Fibroblast of skin of left quadriceps (primary cell): ENCODE data around the gene TUBB1.
"Not testable (repeated sequence)": the region's sequence is repeated elsewhere in the genome, so short reads cannot be mapped to it uniquely, and the experiment has no call there.

Experiments used
- DNase-seq, 2 experiments: peaks; one replicate each; pipeline ENCODE4 v3.0.0-alpha.2; 2013; ENCODE audit warnings: low read depth in 2 of 2

TUBB1 gene

DNA sequence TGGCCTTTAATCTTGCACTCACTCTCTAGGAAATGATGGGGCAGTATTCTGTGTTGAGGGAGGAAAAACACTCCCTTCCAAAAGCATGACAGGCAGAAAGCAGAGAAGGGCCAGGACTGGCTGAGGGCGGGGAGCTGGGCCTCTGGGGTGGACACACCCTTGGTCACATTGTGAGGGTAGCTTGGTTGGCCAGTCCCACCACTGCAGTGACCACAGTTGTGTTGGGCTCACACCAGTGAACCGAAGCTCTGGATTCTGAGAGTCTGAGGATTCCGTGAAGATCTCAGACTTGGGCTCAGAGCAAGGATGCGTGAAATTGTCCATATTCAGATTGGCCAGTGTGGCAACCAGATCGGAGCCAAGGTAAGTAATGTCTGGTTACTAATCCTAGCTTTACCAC, at the start of gene TUBB1:
TSS of gene TUBB1 (plus strand) at position 213 of the 400 bp plus-strand sequence. CDS start at position 307, 94 bp downstream.
- DNase-seq, result no peak

DNA sequence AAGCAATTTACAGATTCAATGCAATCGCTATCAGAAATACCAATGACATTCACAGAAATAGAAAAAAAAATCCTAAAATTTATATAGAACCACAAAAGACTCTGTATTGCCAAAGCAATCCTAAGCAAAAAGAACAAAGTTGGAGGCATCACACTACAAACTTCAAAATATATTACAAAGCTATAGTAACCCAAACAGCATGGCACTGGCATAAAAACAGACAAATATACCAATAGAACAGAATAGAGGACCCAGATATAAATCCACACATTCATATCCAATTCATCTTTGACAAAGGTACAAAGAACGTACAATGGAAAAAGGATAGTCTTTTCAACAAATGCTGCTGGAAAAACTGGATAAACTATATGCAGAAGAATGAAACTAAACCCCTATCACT, 49.8 kb upstream of the TUBB1 start:
- DNase-seq, result no peak

DNA sequence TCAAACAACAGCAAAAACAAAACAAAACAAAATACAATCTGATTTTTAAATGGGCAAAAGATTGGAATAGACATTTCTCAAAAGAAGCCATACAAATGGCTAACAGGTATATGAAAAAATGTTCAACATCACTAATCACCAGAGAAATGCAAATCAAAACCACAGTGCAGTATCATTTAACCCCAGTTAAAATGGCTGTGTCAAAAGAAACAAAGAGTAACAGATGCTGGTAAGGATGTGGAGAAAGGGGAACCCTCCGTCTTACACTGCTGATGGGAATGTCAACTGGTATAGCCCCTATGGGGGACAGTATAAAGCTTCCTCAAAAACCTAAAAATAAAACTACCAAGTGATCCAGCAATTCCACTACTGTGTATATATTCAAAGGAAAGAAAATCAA, 49.1 kb upstream of the TUBB1 start:
- no peak for DNase-seq

DNA sequence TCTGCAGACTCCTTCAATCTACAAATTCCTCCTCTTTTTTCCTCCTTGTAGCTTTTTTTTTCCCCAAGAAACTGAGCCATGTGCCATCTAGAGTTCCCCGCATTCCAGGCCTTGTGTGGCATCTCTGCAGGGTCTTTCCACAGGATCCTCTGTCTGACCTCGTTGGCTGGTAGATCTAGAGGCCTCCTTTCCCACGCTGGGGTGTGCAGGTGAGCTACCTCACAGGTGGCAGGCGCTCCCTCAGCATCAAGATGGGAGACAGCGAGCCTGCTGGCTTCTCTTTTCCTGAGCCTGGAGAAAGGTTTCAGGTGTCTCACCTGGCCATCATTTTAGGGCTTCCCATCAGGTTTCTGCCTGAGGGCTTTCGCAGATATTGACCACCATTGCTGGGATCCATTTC, 47.8 kb upstream of the TUBB1 start:
- DNase-seq, result no peak

DNA sequence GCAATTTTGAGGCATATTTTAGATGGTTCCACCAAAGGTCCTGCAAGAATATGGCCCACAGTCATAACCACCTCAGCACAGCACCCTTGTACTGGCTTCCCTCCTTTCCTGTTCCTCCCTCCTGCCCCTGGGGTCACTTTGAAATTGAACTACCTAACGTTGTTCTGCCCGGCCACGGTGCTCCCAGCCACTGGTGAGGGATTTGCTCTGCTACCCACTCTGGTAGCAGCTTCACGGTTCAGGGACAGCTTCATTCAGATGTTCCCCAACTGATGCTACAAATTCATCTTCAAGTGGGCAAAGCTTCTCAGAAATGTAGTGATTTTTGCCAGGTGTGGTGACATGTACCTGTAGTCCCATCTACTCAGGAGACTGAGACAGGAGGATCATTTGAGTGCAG, 46.0 kb upstream of the TUBB1 start:
- DNase-seq, result no peak

DNA sequence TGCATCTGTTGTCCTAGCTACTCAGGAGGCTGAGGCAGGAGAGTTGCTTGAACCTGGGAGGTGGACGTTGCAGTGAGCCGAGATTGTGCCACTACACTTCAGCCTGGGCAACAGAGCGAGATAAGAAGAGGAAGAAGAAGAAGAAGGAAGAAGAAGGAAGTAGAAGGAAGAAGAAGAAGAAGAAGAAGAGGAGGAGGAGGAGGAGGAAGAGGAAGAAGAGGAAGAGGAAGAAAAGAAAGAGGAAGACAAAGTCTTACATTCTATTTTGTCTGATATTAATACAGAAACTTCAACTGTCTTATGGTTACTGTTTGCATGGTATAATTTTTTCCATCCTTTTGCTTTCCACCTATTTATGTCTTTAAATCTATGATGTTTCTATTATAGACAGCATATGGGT, 45.4 kb upstream of the TUBB1 start:
- no peak for DNase-seq

DNA sequence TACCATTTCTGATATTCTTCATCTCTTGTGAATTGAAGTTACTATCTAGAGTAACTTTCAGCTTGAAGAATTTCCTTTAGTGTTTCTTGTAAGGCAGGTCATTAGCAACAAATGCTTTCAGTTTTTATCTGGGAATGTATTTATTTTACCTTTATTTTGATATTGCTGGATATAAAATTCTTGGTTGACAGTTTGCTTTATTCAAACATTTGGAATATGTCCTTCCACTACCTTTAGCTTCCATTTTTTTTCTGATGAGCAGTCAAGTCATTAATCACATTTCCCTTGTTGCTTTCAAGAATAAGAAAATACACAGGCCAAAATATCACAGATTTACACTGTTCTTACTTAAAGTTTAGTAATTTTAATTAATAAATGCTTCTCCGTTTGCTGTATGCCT, 43.9 kb upstream of the TUBB1 start:
- DNase-seq, result no peak

DNA sequence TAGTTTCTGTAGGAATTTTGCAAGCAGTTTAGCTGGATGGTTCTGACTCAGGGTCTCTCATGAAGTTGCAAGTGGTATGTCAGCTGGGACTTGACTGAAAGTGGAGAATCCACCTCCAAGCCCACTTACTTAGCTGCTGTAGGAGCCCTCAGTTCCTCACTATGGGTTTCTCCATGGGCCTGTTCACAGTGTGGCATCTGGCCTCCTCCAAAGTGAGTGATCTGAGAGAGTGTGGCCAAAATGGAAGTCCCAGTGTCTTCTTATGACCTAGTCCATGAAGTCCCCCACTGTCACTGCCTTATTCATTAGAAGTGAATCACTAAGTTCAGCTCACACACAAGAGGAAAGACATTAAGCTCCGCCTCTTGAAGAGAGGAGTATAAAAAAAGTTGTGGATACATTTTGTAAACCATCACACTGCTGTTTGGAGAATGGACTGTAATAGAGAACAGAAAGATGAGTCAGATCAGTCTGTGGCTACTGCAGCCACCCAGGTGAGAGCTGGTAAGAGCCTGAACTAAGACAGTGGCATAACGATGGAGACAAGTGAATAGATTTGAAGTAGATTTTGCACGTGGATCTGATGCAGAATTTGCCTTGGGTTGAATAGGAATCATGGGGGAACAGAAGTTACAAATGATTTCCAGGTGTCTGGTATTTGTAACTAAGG, 43.0 kb upstream of the TUBB1 start:
- DNase-seq, result no peak

DNA sequence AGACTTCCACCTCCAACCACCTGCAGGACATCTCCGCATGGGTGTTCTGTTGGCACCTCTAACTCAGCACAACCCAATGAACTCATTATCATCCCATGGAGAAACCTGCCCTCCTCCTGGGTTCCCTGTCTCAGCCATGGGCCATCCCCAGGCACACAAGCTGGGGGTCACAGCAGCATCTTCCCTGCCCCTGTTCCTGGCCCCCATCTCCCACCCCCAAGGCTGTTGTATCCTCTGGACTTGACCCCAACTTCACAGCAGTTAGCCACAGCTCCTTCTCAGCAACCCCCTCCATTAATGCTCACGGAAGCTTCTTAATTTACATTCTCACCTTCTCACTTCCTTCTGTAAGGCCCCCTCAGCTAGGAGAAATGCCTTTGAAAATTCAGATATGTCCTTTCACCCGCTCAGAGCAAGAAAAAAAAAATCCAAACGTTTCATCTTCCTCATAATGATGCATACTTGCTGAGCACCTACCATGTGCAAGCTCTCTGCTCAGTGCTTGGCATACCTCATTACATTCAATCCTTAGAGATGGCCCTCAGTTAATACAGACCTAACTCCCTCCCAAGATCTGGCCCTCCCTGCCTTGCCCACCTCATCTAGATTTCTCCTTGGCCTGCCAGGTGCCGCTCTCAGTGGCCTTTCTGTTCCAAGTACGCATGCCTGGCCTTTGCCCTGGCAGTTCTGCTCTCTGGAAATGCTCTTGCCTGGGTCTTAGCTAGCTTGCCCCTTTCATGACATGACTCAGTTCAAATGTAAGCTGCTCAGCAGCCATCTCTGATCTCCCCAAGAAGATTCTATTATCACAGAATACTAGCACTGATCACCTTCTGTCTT, 40.7 kb upstream of the TUBB1 start:
- no peak for DNase-seq

DNA sequence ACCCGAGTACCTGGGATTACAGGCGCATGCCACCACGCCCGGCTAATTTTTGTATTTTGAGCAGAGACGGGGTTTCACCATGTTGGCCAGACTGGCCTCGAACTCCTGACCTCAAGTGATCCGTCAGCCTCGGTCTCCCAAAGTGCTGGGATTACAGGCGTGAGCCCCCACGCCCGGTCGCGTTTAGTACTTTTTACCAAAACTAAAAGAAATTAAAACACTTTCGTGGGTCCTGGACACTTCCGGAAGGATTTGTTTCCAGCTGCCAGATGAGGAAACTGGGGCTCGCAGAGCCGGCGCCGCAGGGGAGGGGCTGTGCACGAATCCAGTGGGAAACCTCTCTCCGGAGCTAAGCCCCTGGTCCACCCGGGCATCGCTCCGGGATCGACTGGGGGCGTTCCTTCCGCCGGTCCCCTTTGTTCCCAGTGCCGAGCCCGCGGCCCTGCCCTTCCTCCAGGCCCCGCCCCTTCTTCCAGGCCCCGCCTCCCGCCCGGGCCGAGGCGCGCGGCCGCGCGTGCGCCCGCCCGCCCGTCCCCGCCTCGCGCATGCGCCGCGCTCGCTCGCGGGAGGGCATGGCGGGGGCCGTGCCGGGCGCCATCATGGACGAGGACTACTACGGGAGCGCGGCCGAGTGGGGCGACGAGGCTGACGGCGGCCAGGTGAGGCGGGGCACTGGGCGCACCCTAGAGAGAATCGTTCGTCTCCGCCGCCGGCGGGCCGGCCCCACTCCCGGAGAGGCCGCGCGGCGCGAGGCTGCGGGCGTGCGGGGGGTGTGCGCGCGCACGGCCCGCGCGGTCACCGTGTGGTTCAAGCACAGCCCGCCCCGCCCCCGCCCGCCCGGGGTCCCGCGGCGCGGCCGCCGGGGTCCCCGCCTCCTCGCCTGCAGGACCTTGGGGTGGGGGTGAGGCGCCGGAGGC, 38.3 kb upstream of the TUBB1 start, which contains the start of gene NELFCD:
TSS of gene NELFCD (plus strand) at position 546 of the 917 bp plus-strand sequence. CDS start at position 600, 54 bp downstream.
- DNase-seq, result peak; percentile 62 to 67

DNA sequence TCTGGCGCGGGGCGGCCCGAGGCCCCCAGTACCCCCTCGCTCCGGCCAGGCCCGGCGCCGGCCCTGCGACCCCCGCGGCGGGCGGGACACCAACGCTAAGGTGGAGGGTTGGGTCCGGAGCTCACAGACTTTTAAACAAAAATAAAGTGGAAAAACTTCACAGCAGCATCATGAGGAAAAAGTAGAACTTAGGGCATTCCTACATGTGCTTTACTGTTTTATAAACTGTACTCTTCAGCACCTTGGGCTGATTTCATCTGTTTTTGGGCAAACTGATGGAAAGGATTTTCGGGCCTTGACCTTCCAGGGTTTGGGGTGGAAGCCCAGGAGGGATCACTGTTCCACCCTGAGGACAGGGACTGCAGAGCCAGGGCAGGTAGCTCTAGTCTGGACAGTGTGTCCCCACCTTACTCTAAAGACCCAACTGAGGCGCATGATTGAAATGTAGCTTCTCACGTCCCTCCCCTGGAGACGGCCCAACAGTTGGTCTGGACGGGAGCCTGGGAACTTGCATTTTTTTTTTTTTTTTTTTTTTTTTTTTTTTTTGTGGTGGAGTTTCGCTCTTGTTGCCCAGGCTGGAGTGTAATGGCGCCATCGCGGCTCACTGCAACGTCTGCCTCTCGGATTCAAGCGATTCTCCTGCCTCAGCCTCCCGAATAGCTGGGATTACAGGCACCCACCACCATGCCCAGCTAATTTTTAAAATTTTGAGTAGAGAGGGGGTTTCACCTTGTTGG, 37.4 kb upstream of the TUBB1 start:
- peak in 1 of 2 experiments; percentile 2 for DNase-seq

DNA sequence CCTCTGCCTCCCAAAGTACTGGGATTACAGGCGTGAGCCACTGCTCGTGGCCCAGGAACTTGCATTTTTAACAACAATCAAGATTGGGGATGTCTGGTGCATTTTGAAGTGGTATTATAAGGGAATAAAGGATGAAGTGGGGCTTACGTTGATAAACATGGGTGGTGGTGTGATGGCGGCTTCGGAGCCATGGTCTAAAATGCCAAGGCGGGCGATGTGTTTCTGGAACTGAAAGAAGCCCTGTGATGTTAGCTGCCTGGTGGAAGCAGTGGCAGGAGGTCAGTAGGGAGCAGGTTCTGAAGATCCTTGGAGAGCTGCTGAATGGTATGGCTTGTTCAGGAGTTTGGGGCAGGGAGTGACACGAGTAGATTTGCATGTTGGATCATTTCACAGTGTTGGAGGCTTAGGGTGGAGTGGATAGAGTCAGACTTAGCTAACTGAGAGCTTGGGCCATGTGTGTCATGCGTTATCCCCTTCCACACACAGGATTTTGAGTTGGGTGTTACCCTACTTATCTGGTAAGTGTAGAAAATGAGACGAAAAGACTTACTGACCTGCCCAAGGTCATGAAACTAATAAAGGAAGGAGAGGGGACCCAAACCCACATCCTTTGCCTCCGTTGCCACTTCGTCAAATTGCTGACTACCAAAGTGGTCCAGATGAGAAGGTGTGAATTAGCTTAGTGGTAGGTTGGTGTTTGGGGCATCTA, 36.7 kb upstream of the TUBB1 start:
- no peak for DNase-seq

DNA sequence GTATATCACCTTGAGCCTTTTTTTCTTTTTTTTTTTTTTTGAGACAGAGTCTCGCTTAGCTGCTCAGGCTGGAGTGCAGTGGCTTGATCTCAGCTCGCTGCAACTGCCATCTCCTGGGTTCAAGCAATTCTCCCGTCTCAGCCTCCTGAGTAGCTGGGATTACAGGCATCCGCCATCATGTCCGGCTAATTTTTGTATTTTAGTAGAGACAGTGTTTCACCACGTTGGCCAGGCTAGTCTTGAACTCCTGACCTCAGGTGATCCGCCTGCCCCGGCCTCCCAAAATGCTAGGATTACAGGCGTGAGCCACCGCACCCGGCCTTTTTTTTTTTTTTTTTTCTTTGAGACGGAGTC, 36.1 kb upstream of the TUBB1 start:
- not testable (repeated sequence) for DNase-seq

DNA sequence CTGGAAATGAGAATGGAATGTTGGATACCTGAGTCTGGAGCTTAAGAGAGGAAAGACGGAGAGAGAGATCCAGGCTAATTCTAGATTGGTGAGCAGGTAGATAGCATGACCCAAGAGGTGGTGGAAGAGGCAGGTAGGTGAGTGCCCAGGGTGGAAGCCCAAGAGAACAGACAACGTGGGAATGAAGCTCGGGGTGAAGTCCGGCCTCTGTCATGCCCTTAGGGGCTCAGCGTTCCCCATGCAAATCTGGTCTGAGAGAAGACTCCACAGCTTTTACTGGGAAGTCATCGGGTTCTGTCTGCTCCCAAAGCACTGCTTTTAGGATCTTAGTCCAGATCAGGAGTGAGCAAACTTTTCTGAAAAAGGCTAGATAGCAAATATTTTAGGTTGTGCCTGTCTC, 34.5 kb upstream of the TUBB1 start:
- DNase-seq, result no peak

DNA sequence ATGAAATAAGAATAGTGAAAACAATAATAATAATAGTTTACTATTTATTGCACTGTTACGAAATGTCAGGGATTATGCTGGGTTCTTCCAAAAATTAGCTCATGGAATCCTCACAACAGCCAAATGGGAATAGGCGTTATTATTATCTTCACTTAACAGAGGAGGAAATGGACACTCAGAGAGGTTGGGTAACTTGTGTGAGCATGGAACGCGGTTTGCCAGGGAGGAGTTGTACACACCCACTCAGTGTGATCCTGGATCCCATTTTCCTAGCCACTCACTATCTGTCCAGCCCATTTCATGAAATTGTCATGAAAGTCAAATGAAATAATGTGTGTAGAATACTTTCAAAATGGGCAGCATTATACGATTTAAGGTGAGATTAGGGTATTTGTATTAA, 33.6 kb upstream of the TUBB1 start:
- DNase-seq, result no peak

DNA sequence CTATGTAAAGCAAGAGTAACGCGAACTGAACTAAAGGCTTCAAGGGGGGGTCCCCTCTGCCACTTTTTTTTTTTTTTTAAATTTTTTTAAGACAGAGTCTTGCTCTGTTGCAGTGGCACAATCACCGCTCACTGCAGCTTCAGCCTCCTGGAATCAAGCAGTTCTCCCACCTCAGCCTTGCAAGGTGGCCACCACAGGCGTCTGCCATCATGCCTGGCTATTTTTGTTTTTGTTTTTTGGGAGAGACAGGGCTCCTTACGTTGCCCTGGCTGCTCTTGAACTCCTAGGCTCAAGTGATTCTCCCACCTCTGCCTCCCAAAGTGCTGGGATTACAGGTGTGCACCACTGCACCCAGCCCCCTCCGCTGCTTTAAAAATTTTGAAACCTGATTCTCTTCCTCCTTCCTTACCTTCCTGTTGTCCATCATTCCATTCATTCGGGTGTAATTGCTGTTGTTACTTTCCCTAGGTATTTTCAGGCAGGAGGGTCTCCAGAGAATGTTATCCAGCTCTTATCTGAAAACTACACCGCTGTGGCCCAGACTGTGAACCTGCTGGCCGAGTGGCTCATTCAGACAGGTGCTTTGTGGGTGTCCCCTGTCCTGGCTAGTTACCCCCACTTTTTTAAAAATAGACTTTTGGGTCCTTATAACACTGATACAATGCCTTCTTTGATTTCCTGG, 32.8 kb upstream of the TUBB1 start:
- DNase-seq, result no peak

DNA sequence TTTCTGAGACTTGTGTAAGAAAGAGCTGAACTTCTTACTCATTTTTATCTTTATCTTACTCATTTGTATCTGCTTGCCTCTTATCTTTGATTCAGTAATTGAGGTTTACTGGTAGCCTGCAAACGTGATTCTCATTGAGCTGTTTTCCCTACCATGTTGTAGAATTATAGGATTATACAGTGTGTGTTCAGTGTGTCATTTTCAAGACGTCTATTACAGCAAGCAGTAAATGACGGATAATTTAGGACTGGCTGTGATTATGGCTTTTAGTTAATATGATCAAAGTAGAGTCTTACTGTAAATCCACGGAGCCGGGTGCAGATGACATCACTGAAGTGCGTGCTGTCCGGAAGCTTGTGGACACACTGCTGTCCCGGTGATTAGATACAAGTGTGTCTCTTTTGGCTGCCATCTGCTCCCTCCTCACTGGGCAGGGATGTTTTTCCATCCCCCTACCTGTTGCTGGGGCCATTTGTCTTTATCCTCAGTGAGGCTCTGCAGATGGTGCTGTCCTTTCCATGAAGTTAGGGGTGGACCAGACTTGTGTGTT, 32.2 kb upstream of the TUBB1 start:
- DNase-seq, result no peak

DNA sequence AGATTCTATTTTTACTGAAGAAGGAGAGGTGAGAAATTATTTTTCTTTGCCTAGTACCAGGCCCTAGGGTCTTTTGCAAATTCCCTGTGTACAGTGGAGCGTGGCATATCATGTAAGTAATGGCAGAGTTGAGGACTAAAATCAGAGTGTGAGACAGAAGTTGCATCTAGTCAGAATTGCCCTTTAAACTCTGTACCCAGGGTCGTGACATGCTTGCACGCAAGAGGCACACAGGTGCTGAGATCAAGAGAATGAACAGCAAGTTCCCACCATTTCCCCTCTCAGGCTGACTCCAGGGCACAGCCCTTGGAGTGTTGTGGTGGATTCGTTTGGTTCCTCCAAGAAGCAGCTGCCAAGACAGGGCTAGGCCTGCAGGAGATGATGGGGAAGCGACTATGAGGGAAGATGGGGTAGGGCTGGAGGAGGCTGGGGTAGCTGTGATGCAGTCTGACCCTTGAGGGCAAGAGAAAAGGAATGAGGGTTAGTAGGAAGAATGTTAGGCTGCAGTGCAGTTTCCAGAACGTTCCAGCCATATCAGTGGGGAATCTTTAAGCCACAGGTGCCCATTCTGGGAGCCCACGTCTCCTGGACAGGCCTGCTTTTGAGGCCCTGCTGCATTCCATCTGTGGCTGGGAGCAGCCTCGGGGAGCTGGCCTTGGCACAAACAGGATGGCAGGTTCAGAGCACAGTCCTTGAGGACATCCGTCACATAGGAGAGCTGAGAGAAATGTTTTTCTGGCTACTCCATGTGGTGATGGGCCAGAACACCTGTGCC, 31.3 kb upstream of the TUBB1 start:
- DNase-seq, result no peak

DNA sequence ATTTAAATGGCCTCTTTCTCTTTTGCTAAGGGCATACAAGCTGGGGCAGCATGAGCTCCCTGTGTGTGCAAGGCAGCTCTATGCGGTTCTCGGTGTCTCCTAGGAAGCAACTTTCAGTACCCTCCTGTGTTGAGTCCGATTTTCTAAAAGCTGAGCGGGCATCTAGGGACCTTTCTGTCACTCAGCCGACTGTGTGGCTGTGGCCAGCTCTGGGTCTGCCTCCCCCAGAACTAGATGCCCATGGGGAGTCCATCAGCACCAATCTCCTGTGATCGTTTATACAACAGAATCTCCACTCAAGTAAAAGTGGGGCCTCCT, 30.7 kb upstream of the TUBB1 start:
- DNase-seq, result no peak
